Osteocyte (in vitro differentiated cells): ENCODE measurements around the gene PCBP2. TPM values are rescaled to one million over a fixed set of nuclear protein-coding genes. Genes with fewer than 3 reads are reported as not detected.

ENCODE experiments used
- DNase-seq: peaks from one replicate; pipeline ENCODE4 v3.0.0; 2021; ENCODE audit warnings: mixed read lengths; ENCODE audit not compliant: unreplicated experiment; ENCODE audit errors: extremely low spot score
- H3K27ac Mint-ChIP-seq: one replicate; pipeline ENCODE4 v1.8.0; 2021; ENCODE audit warnings: mild to moderate bottlenecking, mixed read lengths; ENCODE audit not compliant: unreplicated experiment
- H3K27me3 Mint-ChIP-seq: one replicate; pipeline ENCODE4 v1.8.0; 2021; ENCODE audit warnings: mixed read lengths; ENCODE audit not compliant: unreplicated experiment
- H3K36me3 Mint-ChIP-seq: one replicate; pipeline ENCODE4 v1.8.0; 2021; ENCODE audit warnings: mixed read lengths; ENCODE audit not compliant: unreplicated experiment
- H3K4me1 Mint-ChIP-seq: one replicate; pipeline ENCODE4 v1.8.0; 2021; ENCODE audit warnings: mixed read lengths; ENCODE audit not compliant: unreplicated experiment
- H3K4me3 Mint-ChIP-seq: one replicate; pipeline ENCODE4 v1.8.0; 2021; ENCODE audit warnings: mild to moderate bottlenecking, moderate library complexity, mixed read lengths; ENCODE audit not compliant: unreplicated experiment
- H3K9me3 Mint-ChIP-seq: one replicate; pipeline ENCODE4 v1.8.0; 2021; ENCODE audit warnings: mixed read lengths; ENCODE audit not compliant: unreplicated experiment
- CTCF ChIP-seq: fragments of 200-600 bp; sonication (generic); IDR thresholded peaks from 2 replicates; pipeline ENCODE4 v1.5.0; 2021; ENCODE audit warnings: antibody characterized with exemption, mild to moderate bottlenecking, moderate library complexity
- total RNA-seq: library from RNA; stranded (reverse); gene quantifications from 2 replicates; pipeline ENCODE4 v1.2.1, GENCODE V29; 2021

The PCBP2 gene
- total RNA-seq, 1 donor from 2014 or later, result 984 TPM

- H3K27ac Mint-ChIP-seq, result no peak overlapping the region
- no peaks in the 10 kb centered on the region for H3K27me3 Mint-ChIP-seq
- no peak for DNase-seq
- no peaks in the 10 kb centered on the region for H3K9me3 Mint-ChIP-seq
- H3K4me1 Mint-ChIP-seq, result peaks cover 9% of the 10 kb centered on the region
- peaks cover 66% of the 10 kb centered on the region for H3K36me3 Mint-ChIP-seq
- no peak for TF ChIP-seq CTCF
- H3K4me3 Mint-ChIP-seq, result no peak overlapping the region
These were observed 15.2 kb downstream of the PCBP2 start for GRCh38 chr12:53467082-53467481.

GRCh38 chr12:53467880-53468279 is 16.0 kb downstream of the PCBP2 start:
- Mint-ChIP-seq H3K9me3 (no peaks in the 10 kb centered on the region), H3K27ac (no peak overlapping the region), H3K36me3 (peaks cover 65% of the 10 kb centered on the region), H3K4me1 (peaks cover 15% of the 10 kb centered on the region), H3K27me3 (no peaks in the 10 kb centered on the region), H3K4me3 (no peak overlapping the region)
- TF ChIP-seq CTCF, result no peak
- no peak for DNase-seq

GRCh38 chr12:53468282-53468681 is 16.4 kb downstream of the PCBP2 start:
- TF ChIP-seq CTCF, result no peak
- no peaks in the 10 kb centered on the region for H3K9me3 Mint-ChIP-seq
- H3K27ac Mint-ChIP-seq, result no peak overlapping the region
- no peaks in the 10 kb centered on the region for H3K27me3 Mint-ChIP-seq
- no peak overlapping the region for H3K4me3 Mint-ChIP-seq
- no peak for DNase-seq
- peaks cover 62% of the 10 kb centered on the region for H3K36me3 Mint-ChIP-seq
- H3K4me1 Mint-ChIP-seq, result peaks cover 15% of the 10 kb centered on the region

GRCh38 chr12:53472056-53472582 is 20.2 kb downstream of the PCBP2 start:
- no peak for TF ChIP-seq CTCF
- Mint-ChIP-seq H3K36me3 (peaks cover 65% of the 10 kb centered on the region), H3K27me3 (no peaks in the 10 kb centered on the region), H3K9me3 (no peaks in the 10 kb centered on the region), H3K4me3 (no peak overlapping the region), H3K27ac (no peak overlapping the region), H3K4me1 (peaks cover 20% of the 10 kb centered on the region)
- DNase-seq, result no peak

- Mint-ChIP-seq H3K36me3 (peaks cover 59% of the 10 kb centered on the region), H3K27ac (peak overlapping the region; percentile 3), H3K27me3 (no peaks in the 10 kb centered on the region)
These were observed 22.2 kb downstream of the PCBP2 start for GRCh38 chr12:53474077-53474476.

More at GRCh38 chr12:53474077-53474476, 22.2 kb downstream of the PCBP2 start:
- Mint-ChIP-seq H3K4me3 (no peak overlapping the region), H3K4me1 (peaks cover 24% of the 10 kb centered on the region), H3K9me3 (no peaks in the 10 kb centered on the region)
- TF ChIP-seq CTCF, result no peak
- no peak for DNase-seq
